H9 (cell line): ENCODE measurements around the gene KAT2B. TPM values are rescaled to one million over a fixed set of nuclear protein-coding genes. Genes with fewer than 3 reads are reported as not detected.

ENCODE experiments used
- DNase-seq: peaks from one replicate; pipeline ENCODE4 v3.0.0-alpha.2; 2017
- H2AFZ ChIP-seq: one replicate; pipeline ENCODE4 v1.6.1; 2013; ENCODE audit warnings: mild to moderate bottlenecking, low read length, control low read depth, moderate library complexity
- H2AK5ac ChIP-seq: 2 replicates; pipeline ENCODE4 v1.6.1; 2013; ENCODE audit warnings: low read length, control low read depth, mixed read lengths; ENCODE audit not compliant: insufficient read length
- H2BK120ac ChIP-seq: one replicate; pipeline ENCODE4 v1.6.1; 2013; ENCODE audit warnings: low read depth, mild to moderate bottlenecking, low read length, control low read depth, inconsistent platforms; ENCODE audit not compliant: poor library complexity, severe bottlenecking
- H2BK12ac ChIP-seq: 2 replicates; pipeline ENCODE4 v1.6.1; 2013; ENCODE audit warnings: low read length, control low read depth, mixed read lengths, low read depth; ENCODE audit not compliant: insufficient read length
- H2BK15ac ChIP-seq: 2 replicates; pipeline ENCODE4 v1.6.1; 2013; ENCODE audit warnings: low read depth, low read length, control low read depth
- H2BK20ac ChIP-seq: one replicate; pipeline ENCODE4 v1.6.1; 2013; ENCODE audit warnings: low read depth, mild to moderate bottlenecking, low read length, control low read depth, inconsistent platforms; ENCODE audit not compliant: poor library complexity, severe bottlenecking
- H2BK5ac ChIP-seq: 2 replicates; pipeline ENCODE4 v1.6.1; 2013; ENCODE audit warnings: low read length, control low read depth, mixed read lengths; ENCODE audit not compliant: insufficient read length
- H3K14ac ChIP-seq: 2 replicates; pipeline ENCODE4 v1.6.1; 2013; ENCODE audit warnings: low read length, control low read depth; ENCODE audit not compliant: insufficient read depth
- H3K18ac ChIP-seq: 2 replicates; pipeline ENCODE4 v1.6.1; 2013; ENCODE audit warnings: low read depth, mild to moderate bottlenecking, mixed read lengths, low read length, control low read depth; ENCODE audit not compliant: insufficient read length
- H3K23ac ChIP-seq: 2 replicates; pipeline ENCODE4 v1.6.1; 2013; ENCODE audit warnings: low read length, control low read depth, mixed read lengths, low read depth; ENCODE audit not compliant: insufficient read length
- H3K23me2 ChIP-seq: 2 replicates; pipeline ENCODE4 v1.6.1; 2013; ENCODE audit warnings: low read depth, mild to moderate bottlenecking, mixed read lengths, low read length, control low read depth; ENCODE audit not compliant: insufficient read length, poor library complexity, severe bottlenecking
- H3K27ac ChIP-seq: 2 replicates; pipeline ENCODE4 v1.5.1; 2013; ENCODE audit warnings: low read length, control low read depth, mixed read lengths, low read depth; ENCODE audit not compliant: insufficient read length
- H3K27me3 ChIP-seq: 2 replicates; pipeline ENCODE4 v1.6.1; 2013; ENCODE audit warnings: low read length, control low read depth, inconsistent platforms; ENCODE audit not compliant: insufficient read depth
- H3K4ac ChIP-seq: 2 replicates; pipeline ENCODE4 v1.6.1; 2013; ENCODE audit warnings: low read depth, mild to moderate bottlenecking, control low read depth, inconsistent platforms, low read length, moderate library complexity
- H3K4me1 ChIP-seq: 2 replicates; pipeline ENCODE4 v1.6.1; 2013; ENCODE audit warnings: low read length, control low read depth, inconsistent platforms; ENCODE audit not compliant: insufficient read depth
- H3K4me2 ChIP-seq: 2 replicates; pipeline ENCODE4 v1.6.1; 2013; ENCODE audit warnings: low read length, control low read depth, mixed read lengths; ENCODE audit not compliant: insufficient read length, insufficient read depth
- H3K56ac ChIP-seq: 2 replicates; pipeline ENCODE4 v1.6.1; 2013; ENCODE audit warnings: low read depth, mild to moderate bottlenecking, mixed read lengths, low read length, control low read depth; ENCODE audit not compliant: insufficient read length
- H3K79me1 ChIP-seq: 2 replicates; pipeline ENCODE4 v1.6.1; 2013; ENCODE audit warnings: low read depth, mild to moderate bottlenecking, moderate library complexity, low read length, control low read depth, inconsistent platforms; ENCODE audit not compliant: insufficient read depth, poor library complexity, severe bottlenecking
- H3K79me2 ChIP-seq: 2 replicates; pipeline ENCODE4 v1.6.1; 2013; ENCODE audit warnings: low read length, control low read depth, inconsistent platforms; ENCODE audit not compliant: insufficient read depth
- H3K9ac ChIP-seq: 2 replicates; pipeline ENCODE4 v1.6.1; 2013; ENCODE audit warnings: low read length, control low read depth, mixed read lengths; ENCODE audit not compliant: insufficient read length; ENCODE audit errors: extremely low read depth
- H3K9me3 ChIP-seq: one replicate; pipeline ENCODE4 v1.6.1; 2013; ENCODE audit warnings: low read depth, low read length, inconsistent platforms; ENCODE audit not compliant: control insufficient read depth
- H3T11ph ChIP-seq: one replicate; pipeline ENCODE4 v1.6.1; 2013; ENCODE audit warnings: mild to moderate bottlenecking, low read length, control low read depth, inconsistent platforms
- H4K20me1 ChIP-seq: one replicate; pipeline ENCODE4 v1.6.1; 2013; ENCODE audit not compliant: control insufficient read depth, insufficient read length, insufficient read depth
- H4K5ac ChIP-seq: 2 replicates; pipeline ENCODE4 v1.6.1; 2013; ENCODE audit warnings: low read depth, mild to moderate bottlenecking, mixed read lengths, low read length, control low read depth; ENCODE audit not compliant: insufficient read length
- H4K8ac ChIP-seq: replicated peaks from 2 replicates; pipeline ENCODE4 v1.6.1; 2013; ENCODE audit warnings: low read length, control low read depth, mixed read lengths, low read depth; ENCODE audit not compliant: insufficient read length
- H4K91ac ChIP-seq: 2 replicates; pipeline ENCODE4 v1.6.1; 2013; ENCODE audit warnings: low read depth, mild to moderate bottlenecking, moderate library complexity, mixed read lengths, low read length, control low read depth; ENCODE audit not compliant: insufficient read length
- H3K27ac Mint-ChIP-seq, 3 experiments: 2 replicates in 2 of 3; 3 replicates in 1 of 3; pipeline ENCODE4 v1.8.0; 2020 to 2021; ENCODE audit warnings: mixed read lengths in 3 of 3, mild to moderate bottlenecking in 1 of 3, moderate library complexity in 1 of 3
- H3K27me3 Mint-ChIP-seq: 2 replicates; pipeline ENCODE4 v1.8.0; 2021; ENCODE audit warnings: low read depth, mild to moderate bottlenecking, moderate library complexity, mixed read lengths
- H3K36me3 Mint-ChIP-seq, 3 experiments: 2 replicates in 2 of 3; 3 replicates in 1 of 3; pipeline ENCODE4 v1.8.0; 2020 to 2021; ENCODE audit warnings: low read depth in 3 of 3, mixed read lengths in 3 of 3; ENCODE audit not compliant: insufficient read depth in 1 of 3
- H3K4me1 Mint-ChIP-seq, 2 experiments: 2 replicates each; pipeline ENCODE4 v1.8.0; 2020; ENCODE audit warnings: mixed read lengths in 2 of 2
- H3K4me3 Mint-ChIP-seq, 2 experiments: 2 replicates in 1 of 2; 3 replicates in 1 of 2; pipeline ENCODE4 v1.8.0; 2020 to 2021; ENCODE audit warnings: mild to moderate bottlenecking in 2 of 2, mixed read lengths in 2 of 2, moderate library complexity in 1 of 2
- H3K9me3 Mint-ChIP-seq, 2 experiments: 2 replicates in 1 of 2; 3 replicates in 1 of 2; pipeline ENCODE4 v1.8.0; 2020; ENCODE audit warnings: mild to moderate bottlenecking in 2 of 2, mixed read lengths in 2 of 2, moderate library complexity in 1 of 2
- total RNA-seq: library from RNA; stranded (reverse); gene quantifications from 2 replicates; pipeline ENCODE4 v1.2.1, GENCODE V29; 2021
- TF ChIP-seq, protein P1 (sequence below): fragments of 200-600 bp; sonication (generic); conservative IDR thresholded peaks from 3 replicates; pipeline ENCODE4 v1.8.0; 2021; ENCODE audit warnings: antibody characterized with exemption, mild to moderate bottlenecking

Gene KAT2B
- total RNA-seq, 1 experiment from 2014 or later: 6.3 TPM

DNA sequence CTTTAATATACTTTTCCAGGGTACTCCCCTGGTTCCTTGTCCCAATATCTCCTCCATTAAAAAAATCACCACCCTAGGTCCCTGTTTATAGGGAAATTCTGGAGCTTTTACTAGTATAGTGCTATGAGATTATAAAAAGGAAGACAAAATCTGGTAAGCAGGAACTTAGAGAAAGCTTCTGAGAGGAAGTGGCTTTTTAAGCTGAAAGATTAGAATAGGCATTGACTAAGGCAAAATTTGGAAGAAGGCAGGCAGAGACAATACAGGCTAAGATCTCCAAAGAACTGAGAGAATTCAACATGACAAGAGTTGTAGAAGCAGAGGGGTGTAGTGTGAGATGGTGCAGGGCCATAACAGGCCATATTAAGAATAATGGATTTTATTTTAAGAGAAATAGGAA, 120.0 kb downstream of the KAT2B start:
- Mint-ChIP-seq H3K4me3 (no peak overlapping the region), H3K4me1 (peaks cover 3 to 4% of the 10 kb centered on the region in 2 experiments), H3K9me3 (no peaks in the 10 kb centered on the region), H3K27ac (no peak overlapping the region; a peak in 1 of 7 replicates), H3K27me3 (no peaks in the 10 kb centered on the region), H3K36me3 (peaks cover 16 to 59% (median 53%) of the 10 kb centered on the region in 3 experiments; a peak in 5 of 7 replicates)
- no peak overlapping the region for H2BK20ac ChIP-seq
- H3K9me3 ChIP-seq: no peaks in the 10 kb centered on the region
- H3K23me2 ChIP-seq: no peaks in the 10 kb centered on the region
- no peak overlapping the region for H4K91ac ChIP-seq
- H3K18ac ChIP-seq: no peak overlapping the region
- no peaks in the 10 kb centered on the region for H3K4me1 ChIP-seq
- H4K5ac ChIP-seq: no peak overlapping the region
- H3K4ac ChIP-seq: no peak overlapping the region
- H3K23ac ChIP-seq: no peak overlapping the region
- H2AFZ ChIP-seq: no peak overlapping the region
- H3K27ac ChIP-seq: no peak overlapping the region
- H4K20me1 ChIP-seq: no peaks in the 10 kb centered on the region
- no peak overlapping the region for H2AK5ac ChIP-seq
- TF ChIP-seq, protein P1, sequence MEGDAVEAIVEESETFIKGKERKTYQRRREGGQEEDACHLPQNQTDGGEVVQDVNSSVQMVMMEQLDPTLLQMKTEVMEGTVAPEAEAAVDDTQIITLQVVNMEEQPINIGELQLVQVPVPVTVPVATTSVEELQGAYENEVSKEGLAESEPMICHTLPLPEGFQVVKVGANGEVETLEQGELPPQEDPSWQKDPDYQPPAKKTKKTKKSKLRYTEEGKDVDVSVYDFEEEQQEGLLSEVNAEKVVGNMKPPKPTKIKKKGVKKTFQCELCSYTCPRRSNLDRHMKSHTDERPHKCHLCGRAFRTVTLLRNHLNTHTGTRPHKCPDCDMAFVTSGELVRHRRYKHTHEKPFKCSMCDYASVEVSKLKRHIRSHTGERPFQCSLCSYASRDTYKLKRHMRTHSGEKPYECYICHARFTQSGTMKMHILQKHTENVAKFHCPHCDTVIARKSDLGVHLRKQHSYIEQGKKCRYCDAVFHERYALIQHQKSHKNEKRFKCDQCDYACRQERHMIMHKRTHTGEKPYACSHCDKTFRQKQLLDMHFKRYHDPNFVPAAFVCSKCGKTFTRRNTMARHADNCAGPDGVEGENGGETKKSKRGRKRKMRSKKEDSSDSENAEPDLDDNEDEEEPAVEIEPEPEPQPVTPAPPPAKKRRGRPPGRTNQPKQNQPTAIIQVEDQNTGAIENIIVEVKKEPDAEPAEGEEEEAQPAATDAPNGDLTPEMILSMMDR: no peak
- H2BK15ac ChIP-seq: no peak overlapping the region
- no peak overlapping the region for H3K14ac ChIP-seq
- no peak overlapping the region for H2BK120ac ChIP-seq
- no peak overlapping the region for H2BK12ac ChIP-seq
- H2BK5ac ChIP-seq: no peak overlapping the region
- H3K56ac ChIP-seq: no peak overlapping the region
- H3T11ph ChIP-seq: no peak overlapping the region
- H3K27me3 ChIP-seq: no peaks in the 10 kb centered on the region
- H4K8ac ChIP-seq: no peak overlapping the region
- H3K79me2 ChIP-seq: no peaks in the 10 kb centered on the region
- H3K4me2 ChIP-seq: no peak overlapping the region
- no peak overlapping the region for H3K9ac ChIP-seq
- no peaks in the 10 kb centered on the region for H3K79me1 ChIP-seq
- DNase-seq: no peak
